ENCODE data around the gene SYT12.

The SYT12 gene

DNA sequence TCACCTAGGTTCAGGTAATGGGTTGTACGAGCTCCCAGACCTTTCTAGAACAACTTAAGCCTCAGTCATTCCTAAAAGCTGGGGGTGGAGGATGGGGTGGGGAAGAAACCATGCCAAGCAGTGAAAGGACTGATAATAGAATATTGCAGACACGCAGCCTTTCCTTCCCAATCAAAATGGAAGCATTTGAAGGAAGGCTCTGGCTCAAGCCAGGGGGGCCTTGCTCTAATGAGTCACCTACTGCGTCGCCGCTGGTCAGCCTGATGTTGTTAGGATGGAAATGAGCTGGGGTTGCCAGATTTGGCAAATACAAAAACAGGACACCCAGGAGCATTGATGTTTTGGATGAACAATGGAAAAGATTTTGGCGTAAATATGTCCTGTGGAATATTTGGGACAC, 6.2 kb downstream of the SYT12 start:
- no peak for FAIRE-seq

DNA sequence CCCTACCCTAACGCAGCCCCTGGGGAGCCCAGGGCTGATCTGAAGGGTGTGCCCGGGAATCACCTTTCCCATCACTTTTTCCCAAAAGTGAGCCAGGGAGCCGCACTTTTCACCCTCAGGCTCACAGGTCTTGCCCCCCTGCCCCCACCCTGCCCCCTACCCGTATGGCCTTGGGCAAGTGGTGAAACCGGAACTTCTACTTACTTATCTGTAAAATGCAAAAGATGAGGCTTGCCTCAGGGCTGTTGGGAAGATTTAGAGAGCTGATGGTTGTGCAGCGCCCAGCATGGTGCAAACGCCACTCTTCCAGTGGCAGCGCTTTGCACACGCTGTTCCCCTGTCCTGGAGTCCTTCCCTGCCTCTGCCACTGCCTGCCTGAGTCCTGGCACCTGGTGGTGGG, 8.0 kb downstream of the SYT12 start:
- no peak for FAIRE-seq

DNA sequence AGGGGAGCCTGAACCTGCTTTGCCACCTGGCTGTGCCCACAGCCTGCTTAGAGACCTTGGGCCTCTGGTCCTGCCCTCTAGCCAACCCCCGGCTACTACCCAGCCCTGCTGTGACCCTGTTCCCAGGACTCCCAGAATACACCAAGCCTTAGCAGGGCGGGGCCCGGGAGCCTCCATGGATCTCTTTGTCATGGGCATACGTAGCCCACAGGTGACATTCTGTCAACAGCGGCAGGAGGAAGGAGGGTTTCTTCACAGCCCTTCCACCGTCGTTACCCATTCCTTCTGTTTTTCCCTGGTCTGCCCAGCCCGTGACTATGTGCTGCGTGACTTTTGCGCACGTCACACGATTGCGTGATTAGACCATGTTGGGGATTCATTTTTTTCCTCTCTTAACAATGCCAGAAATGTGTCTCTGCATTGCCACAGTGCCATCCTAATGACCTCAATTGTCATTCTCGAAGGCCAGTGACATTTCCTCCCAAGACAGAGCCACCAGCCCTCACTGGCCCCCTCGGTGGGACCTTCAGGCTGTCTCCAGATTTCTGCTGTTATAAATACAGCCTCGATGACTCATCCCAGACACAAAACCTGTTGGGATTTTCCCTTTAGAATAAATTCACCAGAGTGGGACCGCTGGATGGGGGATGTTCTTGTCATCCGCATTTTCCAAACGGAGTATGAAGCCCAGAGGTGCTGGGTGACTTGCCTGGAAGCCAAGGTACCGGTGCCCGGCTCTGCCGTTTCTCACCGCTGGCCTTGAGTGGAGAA, 9.0 kb downstream of the SYT12 start:
- FAIRE-seq = no peak

DNA sequence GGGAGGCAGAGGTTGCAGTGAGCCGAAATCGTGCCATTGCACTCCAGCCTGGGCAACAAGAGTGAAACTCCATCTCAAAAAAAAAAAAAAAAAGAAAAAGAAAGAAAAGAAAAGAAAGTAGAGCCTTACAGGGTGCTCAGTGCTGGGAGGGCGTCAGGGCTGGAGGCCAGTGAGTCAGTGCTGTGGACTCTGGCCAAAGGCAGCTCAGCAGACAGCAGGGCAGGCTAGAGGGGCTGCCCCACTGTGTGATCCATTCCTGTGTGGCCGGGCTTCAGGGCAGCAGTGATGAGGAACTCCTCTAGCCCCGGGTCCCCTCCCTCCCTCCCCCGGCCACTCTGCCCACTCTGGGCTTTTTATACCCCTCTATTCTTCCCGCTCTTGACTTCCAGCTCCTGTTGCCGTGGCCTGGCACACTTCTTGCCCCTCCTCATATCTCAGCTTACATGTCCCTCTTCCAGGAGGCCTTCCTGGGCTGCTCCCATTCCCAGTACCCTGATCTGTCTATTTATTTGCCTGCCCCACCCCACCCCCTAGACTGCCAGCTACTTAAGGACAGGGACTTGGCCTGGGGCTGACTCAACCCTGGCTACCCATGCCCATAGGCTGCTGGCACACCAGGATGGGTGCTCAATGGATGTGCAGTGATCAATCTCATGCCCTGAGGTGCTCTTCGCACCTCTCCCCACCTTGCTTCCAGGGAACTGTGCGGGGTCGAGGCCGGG, 10.1 kb downstream of the SYT12 start:
- FAIRE-seq = no peak

DNA sequence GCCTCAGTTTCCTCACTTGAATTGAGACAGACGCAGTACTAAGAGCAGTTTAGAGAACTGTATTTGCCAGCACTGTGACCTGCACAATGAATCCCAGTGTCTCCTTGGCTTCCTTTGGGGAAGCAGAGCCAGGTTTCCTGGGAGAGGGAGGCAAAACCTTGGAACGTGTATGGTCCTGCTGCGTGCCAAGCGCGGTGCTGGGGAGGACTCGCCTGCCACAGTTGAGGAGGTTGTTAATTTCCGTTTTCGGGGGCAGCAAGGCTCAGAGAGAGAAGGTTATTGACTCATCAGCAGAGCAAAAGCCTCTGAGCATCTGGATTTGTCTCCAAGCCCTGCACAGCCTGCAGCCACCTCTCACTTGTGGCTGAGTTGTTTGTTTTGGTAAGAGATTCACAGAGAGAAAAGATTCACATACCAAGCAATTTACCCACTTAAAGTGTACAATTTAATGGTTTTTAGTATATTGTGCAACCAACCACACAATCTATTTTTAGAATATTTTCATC, 10.8 kb downstream of the SYT12 start:
- no peak for FAIRE-seq

DNA sequence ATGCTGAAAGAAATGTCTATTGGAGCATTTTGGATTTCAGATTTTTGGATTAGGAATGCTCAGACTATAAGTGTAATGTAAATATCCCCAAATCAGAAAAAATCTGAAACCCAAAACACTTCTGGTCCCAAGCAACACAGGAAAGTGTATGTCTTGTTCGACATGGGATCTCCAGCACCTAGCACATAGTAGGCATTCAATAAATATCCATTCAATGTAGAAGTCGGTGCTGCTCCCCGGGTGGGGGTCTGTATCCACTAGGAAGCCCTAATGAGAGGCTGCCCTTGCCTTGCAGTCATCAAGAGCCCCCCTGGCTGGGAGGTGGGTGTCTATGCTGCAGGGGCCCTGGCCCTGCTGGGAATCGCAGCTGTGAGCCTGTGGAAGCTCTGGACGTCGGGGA, 11.4 kb downstream of the SYT12 start:
- FAIRE-seq = no peak

DNA sequence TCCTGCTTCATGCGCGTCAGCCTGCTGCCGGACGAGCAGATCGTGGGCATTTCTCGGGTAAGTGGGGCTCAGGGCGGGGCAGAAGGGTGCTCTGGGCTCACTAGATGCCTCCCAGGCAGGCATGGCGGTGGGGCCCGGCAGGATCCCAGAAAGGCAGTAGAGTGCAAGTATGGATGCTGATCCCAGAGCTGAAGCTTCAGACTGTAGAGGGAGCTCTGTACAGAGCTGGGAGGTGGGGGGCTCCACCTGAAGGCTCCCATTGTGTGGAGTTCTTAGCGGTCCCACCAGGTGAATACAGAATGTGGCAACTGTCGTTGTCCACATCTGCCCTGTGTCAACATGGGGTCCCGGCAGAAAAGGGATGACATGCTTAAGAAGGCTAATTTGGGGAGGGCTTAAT, 17.2 kb downstream of the SYT12 start:
- no peak for FAIRE-seq

DNA sequence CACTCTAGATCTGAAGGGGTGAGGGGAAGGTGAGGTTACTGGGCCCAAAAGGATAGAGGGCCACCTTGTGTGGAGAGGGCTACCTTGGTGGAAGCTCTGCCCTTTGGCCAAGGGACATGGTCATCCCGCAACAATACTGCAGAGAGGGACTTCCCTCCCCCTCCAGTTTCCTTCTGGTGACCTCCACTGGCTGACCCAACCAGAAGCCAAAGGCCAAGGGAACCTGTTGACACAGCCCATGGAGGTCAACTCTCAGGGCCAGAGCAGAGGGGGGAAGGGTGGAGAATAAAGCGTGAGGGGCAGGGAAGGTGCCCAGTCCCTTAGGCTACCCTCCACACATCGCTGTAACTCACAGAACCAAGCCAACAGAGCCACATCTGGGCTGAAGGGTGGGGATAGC, 18.7 kb downstream of the SYT12 start:
- no peak for FAIRE-seq

DNA sequence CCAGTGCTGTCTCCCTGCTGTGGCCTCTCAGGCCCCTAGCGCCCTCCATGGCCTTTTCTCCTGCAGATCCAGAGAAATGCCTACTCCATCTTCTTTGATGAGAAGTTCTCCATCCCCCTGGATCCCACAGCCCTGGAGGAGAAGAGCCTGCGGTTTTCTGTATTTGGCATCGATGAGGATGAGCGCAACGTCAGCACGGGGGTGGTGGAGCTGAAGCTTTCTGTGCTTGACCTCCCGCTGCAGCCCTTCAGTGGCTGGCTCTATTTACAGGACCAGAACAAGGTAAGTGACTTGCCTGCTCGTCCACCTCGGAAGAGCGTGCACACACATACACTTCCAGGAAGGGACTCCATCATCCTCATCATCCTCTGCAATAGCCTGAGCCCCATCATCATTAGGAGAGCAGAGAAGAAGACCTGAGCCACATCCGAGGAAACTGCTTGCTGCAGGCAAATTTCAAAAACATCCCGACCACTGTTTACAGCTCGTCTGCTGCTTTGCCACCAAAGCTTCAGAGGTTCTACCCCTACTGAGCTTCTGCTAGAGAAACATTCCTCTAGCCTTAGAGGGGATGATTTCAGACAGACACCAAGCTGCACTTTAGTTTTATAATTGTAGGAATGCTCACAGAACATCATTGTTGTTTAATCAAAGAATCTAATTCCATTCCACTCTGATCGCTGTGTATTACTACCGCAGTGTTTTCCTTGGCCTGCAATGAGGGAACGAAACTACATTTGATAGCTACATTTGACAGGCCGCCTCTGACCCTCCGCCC, 20.8 kb downstream of the SYT12 start:
- no peak for FAIRE-seq

DNA sequence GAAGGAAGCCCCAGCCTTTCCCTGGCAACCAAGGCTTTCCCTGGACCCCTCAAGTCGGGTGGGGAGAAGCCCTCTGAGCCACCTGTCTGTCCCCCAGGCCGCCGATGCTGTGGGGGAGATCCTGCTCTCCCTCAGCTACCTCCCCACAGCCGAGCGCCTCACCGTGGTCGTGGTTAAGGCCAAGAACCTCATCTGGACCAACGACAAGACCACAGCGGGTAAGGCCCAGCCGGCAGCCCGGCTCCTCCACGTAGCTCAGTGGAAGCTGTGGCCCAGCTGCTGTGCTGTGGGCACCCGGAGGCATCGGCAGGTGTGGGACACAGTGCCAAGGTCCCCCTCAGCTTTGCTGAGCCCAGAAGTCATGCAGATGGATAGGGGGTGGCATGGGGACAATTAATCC, 21.6 kb downstream of the SYT12 start:
- FAIRE-seq = no peak

DNA sequence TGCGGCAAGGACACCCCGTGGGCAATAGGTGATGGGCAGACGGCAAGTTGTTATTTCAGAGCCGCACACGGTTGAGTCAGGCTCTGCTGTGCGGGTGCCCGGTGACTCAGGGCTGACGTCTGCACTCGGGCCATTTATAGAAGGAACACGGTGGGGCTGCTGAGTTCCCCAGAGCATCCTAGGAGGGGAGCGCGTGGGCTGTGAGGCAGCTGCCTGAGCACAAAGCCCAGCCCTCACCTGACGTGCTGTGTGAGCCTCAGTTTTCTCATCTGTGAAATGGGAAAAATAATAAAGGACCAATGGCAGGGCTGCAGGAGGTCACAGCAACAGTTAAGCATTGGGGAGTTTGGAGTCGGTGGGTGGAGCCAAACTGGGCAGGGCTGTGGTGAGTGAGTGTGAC, 22.4 kb downstream of the SYT12 start:
- no peak for FAIRE-seq

DNA sequence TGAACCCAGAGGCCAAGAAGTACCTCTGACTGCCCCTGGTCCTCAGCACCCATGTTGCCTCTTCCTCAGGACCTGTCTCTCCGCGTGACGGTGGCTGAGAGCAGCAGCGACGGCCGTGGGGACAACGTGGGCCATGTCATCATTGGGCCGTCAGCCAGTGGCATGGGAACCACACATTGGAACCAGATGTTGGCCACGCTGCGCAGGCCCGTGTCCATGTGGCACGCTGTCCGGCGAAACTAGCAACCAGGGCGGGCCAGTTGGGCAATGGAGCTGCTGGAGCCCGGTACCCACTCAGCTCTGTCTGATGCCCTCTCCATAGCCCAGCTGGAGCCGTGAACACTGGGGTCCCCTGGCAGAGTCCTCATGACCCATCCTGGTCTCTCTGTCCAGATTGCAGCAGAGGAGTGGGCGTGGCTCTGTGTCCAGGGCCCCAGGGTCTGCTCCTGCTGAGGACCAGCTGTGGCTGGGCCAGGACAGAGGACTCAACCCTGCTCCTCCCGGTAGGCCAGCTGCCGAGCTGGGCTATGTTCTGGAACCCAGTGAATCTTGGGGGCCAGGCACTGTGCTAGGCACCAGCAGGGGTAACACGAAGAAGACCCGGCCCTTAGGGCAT, 25.7 kb downstream of the SYT12 start:
- FAIRE-seq = no peak

DNA sequence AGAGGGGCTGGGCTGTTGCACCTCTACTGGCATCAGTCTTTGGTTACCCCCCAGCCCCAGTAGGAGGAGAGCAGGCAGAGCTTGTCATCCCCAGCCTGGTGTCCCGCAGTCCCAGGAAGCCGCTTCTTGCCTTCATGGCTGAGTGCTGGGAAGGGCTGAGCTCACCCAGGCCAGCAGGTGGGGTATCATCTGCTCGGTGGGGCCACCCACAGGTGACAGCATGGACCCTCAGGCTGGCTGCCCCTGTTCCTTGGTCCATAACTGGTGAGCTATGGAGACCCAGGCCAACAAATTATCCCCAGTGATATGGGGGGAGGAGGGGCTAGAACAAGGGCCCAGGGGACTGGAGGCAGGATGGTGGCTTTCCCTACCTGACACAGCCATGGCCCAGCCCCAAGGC, 27.2 kb downstream of the SYT12 start:
- no peak for FAIRE-seq

DNA sequence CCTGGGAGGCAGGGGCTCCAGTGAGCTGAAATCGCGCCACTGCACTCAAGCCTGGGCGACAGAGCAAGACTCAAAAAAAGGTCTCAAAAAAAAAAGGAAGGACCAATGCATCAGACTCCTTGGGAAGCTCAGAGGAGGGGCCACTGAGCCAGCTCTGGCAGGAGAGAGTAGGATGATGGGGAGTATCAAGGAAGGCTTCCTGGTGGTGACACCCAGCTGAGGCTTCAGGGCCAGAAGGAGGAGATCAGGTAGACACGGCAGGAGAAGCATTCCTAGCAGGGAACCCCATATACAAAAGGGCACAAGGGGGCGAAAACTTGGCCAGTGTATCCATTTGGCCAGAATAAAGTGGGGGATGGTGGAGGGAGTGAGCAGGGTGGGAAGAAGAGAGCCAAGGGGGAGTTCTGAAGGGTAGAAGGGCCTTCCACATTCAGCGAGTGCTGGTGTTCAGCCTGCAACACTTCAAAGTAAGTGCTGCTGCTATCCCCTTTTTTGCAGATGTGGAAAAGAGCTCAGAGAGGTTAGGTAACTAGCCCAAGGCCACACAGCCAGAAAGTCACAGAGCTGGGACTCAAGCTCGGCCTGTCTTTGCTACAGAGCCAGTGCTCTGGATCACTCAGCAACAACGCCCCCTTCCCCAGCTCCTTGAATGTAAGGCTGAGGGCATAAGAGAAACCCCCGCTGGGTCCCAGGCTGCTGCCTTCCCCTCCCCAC, 28.4 kb downstream of the SYT12 start:
- FAIRE-seq = no peak

DNA sequence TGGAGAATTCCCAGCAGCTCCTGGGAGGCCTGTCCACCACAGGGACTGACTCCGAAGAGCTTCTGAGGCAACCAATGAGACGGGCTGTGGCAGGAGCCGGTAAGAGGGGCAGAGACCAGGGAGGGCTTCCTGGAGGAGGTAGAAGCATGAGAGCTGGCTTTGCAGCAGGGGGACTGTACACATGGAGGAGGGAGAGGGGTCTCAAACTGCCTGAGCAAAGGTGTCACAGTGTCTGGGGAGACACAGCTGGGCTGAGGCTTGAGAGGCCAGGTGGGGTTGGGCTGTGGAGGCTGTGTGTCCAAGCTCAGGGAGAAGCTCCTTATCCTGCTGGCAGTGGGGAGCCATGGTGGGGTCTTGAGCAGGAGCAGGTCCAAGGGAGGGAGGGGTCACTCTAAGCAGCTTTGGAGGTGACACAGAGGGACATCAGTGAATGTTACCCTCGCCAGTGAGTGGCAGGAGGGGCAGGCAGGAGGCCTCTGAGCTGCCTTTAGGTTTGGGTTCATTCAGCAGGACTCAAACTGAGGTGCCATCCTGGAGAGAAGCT, 29.1 kb downstream of the SYT12 start:
- FAIRE-seq = no peak

DNA sequence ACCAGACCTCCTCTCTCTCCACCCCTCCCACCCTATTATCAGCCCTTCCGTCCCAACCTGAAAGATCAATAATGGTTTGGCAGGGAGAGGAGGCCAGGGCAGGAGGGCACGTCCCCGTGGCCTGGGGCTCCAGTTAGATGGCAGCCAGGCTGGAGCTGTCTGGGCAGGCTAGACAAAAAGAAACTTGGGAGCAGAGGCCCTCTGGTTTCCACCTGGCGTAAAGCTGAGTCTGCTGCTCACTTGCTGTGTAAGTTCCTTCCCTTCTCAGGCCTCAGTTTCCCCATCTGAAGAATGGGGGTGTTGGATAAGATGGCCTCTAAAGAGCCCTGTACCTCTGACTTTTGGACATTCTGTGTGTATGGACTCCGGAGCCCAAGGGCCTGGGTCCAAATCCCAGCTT, 30.0 kb downstream of the SYT12 start:
- FAIRE-seq = no peak

DNA sequence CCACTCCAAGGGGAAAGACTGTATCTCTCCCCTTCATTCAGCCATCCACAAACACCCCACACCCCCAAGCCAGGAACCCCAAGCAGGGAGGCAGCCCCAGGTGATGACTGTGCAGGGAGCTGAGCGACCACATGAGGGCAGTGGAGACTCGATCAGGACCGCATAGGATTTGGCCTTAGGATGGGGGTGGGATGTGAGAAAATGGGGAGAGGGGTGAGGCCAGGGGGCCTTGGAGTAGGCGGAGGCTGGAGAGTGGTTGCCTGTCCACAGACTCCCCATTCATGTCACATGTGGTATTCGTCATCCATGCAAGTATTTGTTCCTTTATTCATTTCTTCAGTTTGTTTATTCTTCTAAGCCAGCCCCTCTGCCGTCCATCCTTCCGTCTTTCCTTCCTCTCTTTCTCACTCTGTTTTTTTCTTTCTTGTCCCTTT, 31.0 kb downstream of the SYT12 start:
- no peak for FAIRE-seq

DNA sequence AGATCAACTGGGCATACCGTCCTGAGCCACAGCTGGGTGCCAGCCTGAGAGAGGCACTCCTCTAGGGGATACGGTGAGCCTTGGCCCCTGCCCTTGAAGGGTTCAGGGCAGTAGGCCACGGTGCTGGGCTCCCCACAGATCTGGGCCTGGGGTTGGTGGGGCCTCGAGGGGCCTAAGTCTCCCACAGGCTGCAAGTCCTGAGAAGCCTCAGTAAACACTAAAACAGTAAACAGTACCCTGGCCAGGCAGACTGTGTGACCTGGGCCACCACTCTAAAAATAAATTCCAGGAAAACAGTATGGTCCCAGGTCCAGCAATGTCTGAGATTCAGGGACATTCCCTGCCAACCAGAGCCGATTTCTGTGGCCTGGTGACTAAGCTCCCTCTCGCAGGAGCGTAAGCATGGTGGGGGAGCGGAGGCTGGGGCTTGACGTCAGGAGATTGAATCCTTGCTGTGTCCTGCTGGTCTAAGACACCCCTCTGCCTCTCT, 31.5 kb downstream of the SYT12 start:
- FAIRE-seq = no peak

DNA sequence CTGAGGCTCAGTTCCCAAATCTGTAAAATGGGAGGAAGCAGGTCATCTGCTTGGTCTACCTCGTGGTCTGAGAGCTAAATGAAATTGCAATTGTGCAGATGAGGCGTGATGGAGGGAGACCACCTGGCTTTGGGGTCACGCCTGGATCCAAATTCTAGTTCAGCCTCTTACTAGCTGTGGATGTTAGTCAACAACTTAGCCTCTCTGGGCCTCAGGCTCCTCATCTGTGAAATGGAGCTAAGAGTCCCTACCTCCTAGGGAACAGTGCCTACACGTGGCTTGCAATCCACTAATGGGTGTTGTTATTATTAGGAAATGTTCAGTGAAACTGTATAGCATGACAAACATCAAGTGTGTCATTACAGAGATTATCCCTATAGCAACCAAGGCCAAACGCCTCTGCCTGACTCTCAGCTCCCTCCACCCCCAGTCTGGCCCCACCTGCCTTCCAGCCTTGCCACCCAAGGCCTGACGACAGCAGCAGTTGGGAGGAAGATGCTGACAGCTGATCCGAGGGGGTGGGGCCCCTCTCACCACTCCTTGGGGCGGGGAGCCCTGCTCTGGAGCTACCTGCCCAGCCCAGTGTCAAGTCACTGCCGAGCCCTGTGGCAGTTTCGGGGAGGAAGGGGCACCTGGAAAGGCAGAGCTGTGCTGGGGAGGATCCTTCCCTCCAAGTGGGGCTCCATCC, 32.0 kb downstream of the SYT12 start:
- FAIRE-seq = no peak

DNA sequence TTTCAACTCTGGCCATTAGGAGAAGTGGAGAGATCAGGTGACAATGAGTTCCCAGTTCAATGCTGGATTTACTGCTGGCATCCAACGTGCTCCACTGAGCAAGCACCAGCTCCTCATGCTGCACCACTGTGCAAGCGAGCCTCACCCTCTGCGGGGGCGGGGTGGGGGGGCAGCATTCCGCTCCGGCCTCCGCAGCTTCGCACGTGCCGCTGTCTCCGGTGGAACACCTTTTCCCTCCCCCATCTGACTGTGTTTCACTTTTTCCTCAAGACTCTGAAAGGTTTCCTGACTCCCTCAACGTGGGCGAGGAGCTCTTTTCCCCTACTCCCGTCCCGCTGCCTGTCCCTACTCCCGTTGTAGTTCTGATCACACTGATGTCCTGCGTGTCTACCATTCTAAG, 32.9 kb downstream of the SYT12 start:
- no peak for FAIRE-seq

Measured in A204.1 (cell line).